ENCODE data around the gene DNAAF9. TPM values are rescaled to one million over a fixed set of nuclear protein-coding genes. Genes with fewer than 3 reads are reported as not detected.

DNAAF9 gene
- total RNA-seq, 1 experiment from 2014 or later: 2.3 TPM

DNA sequence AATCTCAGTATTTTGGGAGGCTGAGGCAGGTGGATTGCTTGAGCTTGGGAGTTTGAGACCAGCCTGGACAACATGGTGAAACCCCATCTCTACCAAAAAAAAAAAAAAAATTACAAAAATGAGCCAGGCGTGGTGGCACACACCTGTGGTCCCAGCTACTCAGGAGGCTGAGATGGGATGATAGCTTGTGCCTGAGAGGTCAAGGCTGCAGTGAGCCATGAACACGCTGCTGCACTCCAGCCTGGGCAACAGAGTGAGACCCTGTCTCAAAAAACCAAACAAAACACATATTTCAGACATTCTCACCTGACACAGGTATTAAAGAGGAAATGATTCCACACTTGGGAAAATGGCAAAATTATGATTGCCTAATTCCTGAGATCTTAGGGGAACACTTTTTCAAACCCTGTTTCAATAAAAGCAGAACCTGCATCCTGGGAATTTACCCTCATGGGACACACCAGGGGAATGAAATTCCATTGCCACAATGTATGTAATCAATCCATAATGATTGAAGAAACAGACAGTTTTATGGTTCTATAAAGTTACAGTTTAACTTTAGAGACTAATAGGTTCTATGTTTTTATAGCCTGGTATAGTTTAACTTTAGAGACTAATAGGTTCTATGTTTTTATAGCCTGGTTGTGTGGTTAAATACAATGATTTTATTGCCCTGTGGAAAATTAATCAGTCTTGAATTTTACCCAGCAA lies 29.6 kb upstream of the DNAAF9 start:
- no peaks in the 10 kb centered on the region for H4K20me1 ChIP-seq (ENCODE audit: low read length)
- H3F3A ChIP-seq (ENCODE audit: low read length, unreplicated experiment): no peaks in the 10 kb centered on the region
- H3K9ac ChIP-seq (ENCODE audit: low read length): no peak overlapping the region
- H3K27ac ChIP-seq (ENCODE audit: low read length): no peak overlapping the region
- BruUV-seq (replicated peaks): no TSS peak
- CTCF ChIA-PET: no interaction called here
- POLR2A ChIA-PET (ENCODE audit: unreplicated experiment): no interaction called here
- H3K4me2 ChIP-seq (ENCODE audit: low read length): no peak overlapping the region
- H3K36me3 ChIP-seq (ENCODE audit: low read depth, low read length): no peaks in the 10 kb centered on the region
- H3K4me1 ChIP-seq (ENCODE audit: insufficient read depth, low read length): no peaks in the 10 kb centered on the region
- H3K9me3 ChIP-seq (ENCODE audit: low read length): no peaks in the 10 kb centered on the region
- no peaks in the 10 kb centered on the region for H3K79me2 ChIP-seq (ENCODE audit: low read length)
- no peak for DNase-seq
- H2AFZ ChIP-seq (ENCODE audit: low read length): no peak overlapping the region
- no peaks in the 10 kb centered on the region; the same call in 1 of the 2 replicates for H3K9me2 ChIP-seq (replicated peaks; ENCODE audit: low read length)
- no peak for ATAC-seq
- H3K27me3 ChIP-seq (ENCODE audit: low read length): no peaks in the 10 kb centered on the region
- no peak overlapping the region for H3K4me3 ChIP-seq (ENCODE audit: low read length)
- TF ChIP-seq, protein P1, sequence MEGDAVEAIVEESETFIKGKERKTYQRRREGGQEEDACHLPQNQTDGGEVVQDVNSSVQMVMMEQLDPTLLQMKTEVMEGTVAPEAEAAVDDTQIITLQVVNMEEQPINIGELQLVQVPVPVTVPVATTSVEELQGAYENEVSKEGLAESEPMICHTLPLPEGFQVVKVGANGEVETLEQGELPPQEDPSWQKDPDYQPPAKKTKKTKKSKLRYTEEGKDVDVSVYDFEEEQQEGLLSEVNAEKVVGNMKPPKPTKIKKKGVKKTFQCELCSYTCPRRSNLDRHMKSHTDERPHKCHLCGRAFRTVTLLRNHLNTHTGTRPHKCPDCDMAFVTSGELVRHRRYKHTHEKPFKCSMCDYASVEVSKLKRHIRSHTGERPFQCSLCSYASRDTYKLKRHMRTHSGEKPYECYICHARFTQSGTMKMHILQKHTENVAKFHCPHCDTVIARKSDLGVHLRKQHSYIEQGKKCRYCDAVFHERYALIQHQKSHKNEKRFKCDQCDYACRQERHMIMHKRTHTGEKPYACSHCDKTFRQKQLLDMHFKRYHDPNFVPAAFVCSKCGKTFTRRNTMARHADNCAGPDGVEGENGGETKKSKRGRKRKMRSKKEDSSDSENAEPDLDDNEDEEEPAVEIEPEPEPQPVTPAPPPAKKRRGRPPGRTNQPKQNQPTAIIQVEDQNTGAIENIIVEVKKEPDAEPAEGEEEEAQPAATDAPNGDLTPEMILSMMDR (conservative IDR thresholded peaks at IDR 0.05; ENCODE audit: low read depth, low read length): no peak
- TF ChIP-seq EZH2phosphoT487 (IDR thresholded peaks at IDR 0.05; ENCODE audit: borderline replicate concordance, low read length): no peak
- no peak for TF ChIP-seq EZH2 (IDR thresholded peaks at IDR 0.05; ENCODE audit: low read length, unreplicated experiment)
- intact Hi-C loops (cut with micrococcal nuclease): no loop called here

GRCh38 chr20:3434232-3434631 lies 26.8 kb upstream of the DNAAF9 start:
- ATAC-seq (no peak), DNase-seq (no peak)
- Histone ChIP-seq H3K27me3 (ENCODE audit: low read length) (no peaks in the 10 kb centered on the region), H3K9me2 (replicated peaks; ENCODE audit: low read length) (no peaks in the 10 kb centered on the region; the same call in 1 of the 2 replicates), H3K9ac (ENCODE audit: low read length) (no peak overlapping the region), H3K36me3 (ENCODE audit: low read depth, low read length) (no peaks in the 10 kb centered on the region), H3K9me3 (ENCODE audit: low read length) (no peaks in the 10 kb centered on the region), H2AFZ (ENCODE audit: low read length) (no peak overlapping the region), H3K4me1 (ENCODE audit: insufficient read depth, low read length) (no peaks in the 10 kb centered on the region), H3K4me2 (ENCODE audit: low read length) (no peak overlapping the region), H4K20me1 (ENCODE audit: low read length) (no peaks in the 10 kb centered on the region), H3K4me3 (ENCODE audit: low read length) (no peak overlapping the region), H3K79me2 (ENCODE audit: low read length) (no peaks in the 10 kb centered on the region), H3F3A (ENCODE audit: low read length, unreplicated experiment) (no peaks in the 10 kb centered on the region), H3K27ac (ENCODE audit: low read length) (no peak overlapping the region)
- intact Hi-C loops (cut with micrococcal nuclease): no loop called here
- POLR2A ChIA-PET (ENCODE audit: unreplicated experiment): no interaction called here
- no TSS peak for BruUV-seq (replicated peaks)
- TF ChIP-seq EZH2 (IDR thresholded peaks at IDR 0.05; ENCODE audit: low read length, unreplicated experiment) (no peak), EZH2phosphoT487 (IDR thresholded peaks at IDR 0.05; ENCODE audit: borderline replicate concordance, low read length) (no peak)
- TF ChIP-seq, protein P1 (conservative IDR thresholded peaks at IDR 0.05; ENCODE audit: low read depth, low read length): no peak
- CTCF ChIA-PET: interaction anchor here (0.6 kb wide), 1 partner anchor 186 kb away, joined by 3 read pairs; no protein-coding TSS in a partner anchor

- DNase-seq: no peak
- BruUV-seq (replicated peaks): no TSS peak
- TF ChIP-seq EZH2 (IDR thresholded peaks at IDR 0.05; ENCODE audit: low read length, unreplicated experiment) (no peak), EZH2phosphoT487 (IDR thresholded peaks at IDR 0.05; ENCODE audit: borderline replicate concordance, low read length) (no peak)
- TF ChIP-seq, protein P1 (conservative IDR thresholded peaks at IDR 0.05; ENCODE audit: low read depth, low read length): no peak
- Histone ChIP-seq H4K20me1 (ENCODE audit: low read length) (no peaks in the 10 kb centered on the region), H3K9me2 (replicated peaks; ENCODE audit: low read length) (no peaks in the 10 kb centered on the region; the same call in 1 of the 2 replicates), H3K27ac (ENCODE audit: low read length) (no peak overlapping the region), H3K4me2 (ENCODE audit: low read length) (no peak overlapping the region), H3K27me3 (ENCODE audit: low read length) (no peaks in the 10 kb centered on the region), H3F3A (ENCODE audit: low read length, unreplicated experiment) (no peaks in the 10 kb centered on the region), H3K36me3 (ENCODE audit: low read depth, low read length) (no peaks in the 10 kb centered on the region), H3K4me3 (ENCODE audit: low read length) (no peak overlapping the region), H3K4me1 (ENCODE audit: insufficient read depth, low read length) (no peaks in the 10 kb centered on the region), H2AFZ (ENCODE audit: low read length) (no peak overlapping the region), H3K9me3 (ENCODE audit: low read length) (no peaks in the 10 kb centered on the region), H3K9ac (ENCODE audit: low read length) (no peak overlapping the region), H3K79me2 (ENCODE audit: low read length) (no peaks in the 10 kb centered on the region)
- intact Hi-C loops (cut with micrococcal nuclease): no loop called here
- ATAC-seq: no peak
- POLR2A ChIA-PET (ENCODE audit: unreplicated experiment): no interaction called here
- CTCF ChIA-PET: interaction anchor here (0.6 kb wide), 1 partner anchor 186 kb away, joined by 3 read pairs; no protein-coding TSS in a partner anchor
Observed at GRCh38 chr20:3433744-3434143, 26.3 kb upstream of the DNAAF9 start.

All from PC-3 (cell line).